ENCODE data around the gene ARL9.
A peak's percentile ranks its signal among the peaks of the same experiment; 100 is the strongest.

ARL9 gene, protein sequence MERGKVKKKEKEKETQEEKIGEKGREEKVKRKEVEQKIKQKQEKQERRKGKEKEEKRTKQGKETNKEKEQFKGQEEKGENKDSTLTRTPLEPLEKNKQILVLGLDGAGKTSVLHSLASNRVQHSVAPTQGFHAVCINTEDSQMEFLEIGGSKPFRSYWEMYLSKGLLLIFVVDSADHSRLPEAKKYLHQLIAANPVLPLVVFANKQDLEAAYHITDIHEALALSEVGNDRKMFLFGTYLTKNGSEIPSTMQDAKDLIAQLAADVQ

GRCh38 chr4:56505269-56506130 lies at the start of gene ARL9:
Gene ARL9, plus strand, starts transcription at chr4:56505791. Its CDS starts 72 bp downstream, at chr4:56505863.
- H3K4me3 ChIP-seq (ENCODE audit: low read depth in 1 of 2, low read length in 2 of 2), result no peak within 1 kb of the TSS
- no peak within 1 kb of the TSS for H3K27ac ChIP-seq (ENCODE audit: low read length)
- H3K27me3 ChIP-seq (ENCODE audit: insufficient read depth, low read length, poor library complexity), result no peaks in the 10 kb centered on the region
- H3K9me3 ChIP-seq (ENCODE audit: insufficient read depth, low read length, severe bottlenecking), result no peaks in the 10 kb centered on the region
- no peak for DNase-seq
- H3K4me1 ChIP-seq (ENCODE audit: insufficient read depth, low read length), result no peaks in the 10 kb centered on the region
- no peak within 1 kb of the TSS for H2AFZ ChIP-seq (ENCODE audit: low read depth, low read length)
- peak; percentile 19; the same call in 1 of the 3 replicates for ATAC-seq (ENCODE audit: insufficient read depth, low read depth)
- H3K9ac ChIP-seq (ENCODE audit: low read depth, low read length), result no peak within 1 kb of the TSS
- H4K20me1 ChIP-seq (ENCODE audit: insufficient read depth, low read length), result no peaks in the 10 kb centered on the region
- peaks cover 27% of the 10 kb centered on the region for H3K36me3 ChIP-seq (ENCODE audit: insufficient read depth, low read length)
- no peak for TF ChIP-seq CTCF (IDR thresholded peaks at IDR 0.05; ENCODE audit: borderline replicate concordance, extremely low read depth, low read length, poor library complexity, severe bottlenecking)
- no peak for TF ChIP-seq EZH2 (IDR thresholded peaks at IDR 0.05; ENCODE audit: borderline replicate concordance, low read depth, low read length, severe bottlenecking)
- H3K4me2 ChIP-seq (ENCODE audit: insufficient read depth, low read length), result no peak within 1 kb of the TSS
- H3K79me2 ChIP-seq (ENCODE audit: insufficient read depth, low read length), result no peaks in the 10 kb centered on the region

GRCh38 chr4:56460085-56460484 lies 45.5 kb upstream of the ARL9 start:
- Histone ChIP-seq H3K4me2 (ENCODE audit: insufficient read depth, low read length) (no peak overlapping the region), H3K79me2 (ENCODE audit: insufficient read depth, low read length) (peaks cover 63% of the 10 kb centered on the region), H3K9ac (ENCODE audit: low read depth, low read length) (no peak overlapping the region), H3K4me1 (ENCODE audit: insufficient read depth, low read length) (peaks cover 18% of the 10 kb centered on the region), H4K20me1 (ENCODE audit: insufficient read depth, low read length) (peaks cover 33% of the 10 kb centered on the region; the same call in 1 of the 2 replicates), H3K27me3 (ENCODE audit: insufficient read depth, low read length, poor library complexity) (no peaks in the 10 kb centered on the region), H3K9me3 (ENCODE audit: insufficient read depth, low read length, severe bottlenecking) (no peaks in the 10 kb centered on the region), H2AFZ (ENCODE audit: low read depth, low read length) (no peak overlapping the region), H3K36me3 (ENCODE audit: insufficient read depth, low read length) (peaks cover 81% of the 10 kb centered on the region), H3K4me3 (ENCODE audit: low read depth in 1 of 2, low read length in 2 of 2) (no peak overlapping the region), H3K27ac (ENCODE audit: low read length) (no peak overlapping the region)
- TF ChIP-seq EZH2 (IDR thresholded peaks at IDR 0.05; ENCODE audit: borderline replicate concordance, low read depth, low read length, severe bottlenecking) (no peak), CTCF (IDR thresholded peaks at IDR 0.05; ENCODE audit: borderline replicate concordance, extremely low read depth, low read length, poor library complexity, severe bottlenecking) (no peak)
- ATAC-seq (ENCODE audit: insufficient read depth, low read depth), result no peak
- no peak for DNase-seq

DNA sequence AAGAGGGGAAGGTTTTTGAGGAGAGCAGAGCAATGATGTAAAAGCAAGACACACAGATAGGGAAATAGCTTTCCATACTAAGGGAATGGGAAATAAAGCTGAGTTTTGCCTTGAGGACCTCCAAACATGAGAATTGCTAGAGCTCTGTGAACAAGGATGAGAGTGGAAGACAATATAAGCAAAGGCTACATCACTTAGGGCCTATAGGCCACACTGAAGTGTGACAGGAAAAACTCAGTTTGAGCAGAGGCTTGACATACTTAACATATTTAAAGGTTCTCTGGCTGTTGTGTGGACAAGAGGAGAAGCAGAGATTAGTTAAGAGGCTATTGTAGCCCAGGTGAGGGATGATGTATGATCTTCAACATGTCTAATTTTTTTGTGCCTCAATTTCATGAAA lies 43.4 kb upstream of the ARL9 start:
- ATAC-seq (ENCODE audit: insufficient read depth, low read depth), result no peak

More for the DNA sequence above, 43.4 kb upstream of the ARL9 start:
- H3K79me2 ChIP-seq (ENCODE audit: insufficient read depth, low read length), result peaks cover 66% of the 10 kb centered on the region
- TF ChIP-seq CTCF (IDR thresholded peaks at IDR 0.05; ENCODE audit: borderline replicate concordance, extremely low read depth, low read length, poor library complexity, severe bottlenecking) (no peak), EZH2 (IDR thresholded peaks at IDR 0.05; ENCODE audit: borderline replicate concordance, low read depth, low read length, severe bottlenecking) (no peak)
- no peak overlapping the region for H3K9ac ChIP-seq (ENCODE audit: low read depth, low read length)
- peaks cover 29% of the 10 kb centered on the region; the same call in 1 of the 2 replicates for H4K20me1 ChIP-seq (ENCODE audit: insufficient read depth, low read length)
- no peaks in the 10 kb centered on the region for H3K9me3 ChIP-seq (ENCODE audit: insufficient read depth, low read length, severe bottlenecking)
- no peak overlapping the region for H2AFZ ChIP-seq (ENCODE audit: low read depth, low read length)
- peaks cover 61% of the 10 kb centered on the region for H3K36me3 ChIP-seq (ENCODE audit: insufficient read depth, low read length)
- no peak overlapping the region for H3K27ac ChIP-seq (ENCODE audit: low read length)
- no peaks in the 10 kb centered on the region for H3K27me3 ChIP-seq (ENCODE audit: insufficient read depth, low read length, poor library complexity)
- H3K4me3 ChIP-seq (ENCODE audit: low read depth in 1 of 2, low read length in 2 of 2), result no peak overlapping the region
- no peak overlapping the region for H3K4me2 ChIP-seq (ENCODE audit: insufficient read depth, low read length)
- H3K4me1 ChIP-seq (ENCODE audit: insufficient read depth, low read length), result peaks cover 34% of the 10 kb centered on the region
- DNase-seq, result no peak

Measured in DND-41 (cell line).